Fibroblast of lung (primary cell): ENCODE results near the gene PDE4D.

Experiments
- EZH2 ChIP-seq: IDR thresholded peaks from 2 replicates; pipeline ENCODE4 v1.5.1; 2012; ENCODE audit warnings: low read length, control low read depth, mild to moderate bottlenecking; ENCODE audit errors: missing control alignments
- TF ChIP-seq, protein P1 (sequence below), 2 donors: IDR thresholded peaks in 1 of 2; conservative IDR thresholded peaks in 1 of 2; 1 replicate in 1 of 2; 2 replicates in 1 of 2; pipeline ENCODE4 v1.5.1; 2011 to 2012; ENCODE audit warnings: low read length in 2 of 2, control low read depth in 1 of 2, inconsistent platforms in 1 of 2, low read depth in 1 of 2, mild to moderate bottlenecking in 1 of 2

DNA sequence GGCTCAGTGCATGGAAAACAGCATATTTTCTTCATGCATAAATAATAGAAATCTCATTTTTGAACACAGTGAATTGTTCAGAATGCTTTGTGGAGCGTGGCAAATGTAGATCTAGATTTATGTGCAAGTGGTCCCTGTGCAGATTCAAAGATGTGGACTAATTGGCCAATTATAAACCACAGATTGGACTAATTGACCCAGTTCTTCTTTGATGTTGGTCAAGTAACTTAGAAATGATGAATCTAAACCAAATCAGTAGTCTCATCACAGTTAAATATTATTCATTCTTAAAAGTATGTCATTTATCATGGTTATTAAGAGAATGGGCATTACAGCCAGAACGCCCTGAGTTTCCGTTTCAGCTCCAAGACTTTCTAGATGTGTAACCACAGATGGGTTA lies 11.7 kb upstream of the PDE4D start:
- TF ChIP-seq, protein P1, sequence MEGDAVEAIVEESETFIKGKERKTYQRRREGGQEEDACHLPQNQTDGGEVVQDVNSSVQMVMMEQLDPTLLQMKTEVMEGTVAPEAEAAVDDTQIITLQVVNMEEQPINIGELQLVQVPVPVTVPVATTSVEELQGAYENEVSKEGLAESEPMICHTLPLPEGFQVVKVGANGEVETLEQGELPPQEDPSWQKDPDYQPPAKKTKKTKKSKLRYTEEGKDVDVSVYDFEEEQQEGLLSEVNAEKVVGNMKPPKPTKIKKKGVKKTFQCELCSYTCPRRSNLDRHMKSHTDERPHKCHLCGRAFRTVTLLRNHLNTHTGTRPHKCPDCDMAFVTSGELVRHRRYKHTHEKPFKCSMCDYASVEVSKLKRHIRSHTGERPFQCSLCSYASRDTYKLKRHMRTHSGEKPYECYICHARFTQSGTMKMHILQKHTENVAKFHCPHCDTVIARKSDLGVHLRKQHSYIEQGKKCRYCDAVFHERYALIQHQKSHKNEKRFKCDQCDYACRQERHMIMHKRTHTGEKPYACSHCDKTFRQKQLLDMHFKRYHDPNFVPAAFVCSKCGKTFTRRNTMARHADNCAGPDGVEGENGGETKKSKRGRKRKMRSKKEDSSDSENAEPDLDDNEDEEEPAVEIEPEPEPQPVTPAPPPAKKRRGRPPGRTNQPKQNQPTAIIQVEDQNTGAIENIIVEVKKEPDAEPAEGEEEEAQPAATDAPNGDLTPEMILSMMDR (conservative IDR thresholded peaks at IDR 0.05 in 1 of 2, IDR thresholded peaks at IDR 0.05 in 1 of 2; ENCODE audit: low read depth in 1 of 2, low read length in 2 of 2): no peak
- TF ChIP-seq EZH2: no peak
